H1 (cell line): ENCODE results near the gene IL17RD. TPM values are rescaled to one million over a fixed set of nuclear protein-coding genes. Genes with fewer than 3 reads are reported as not detected.

Experiments
- CTCF ChIA-PET: fragments of 300-600 bp; sonication (Branson Sonifier 250); formaldehyde crosslinking; loops from one replicate; lab custom pipeline; 2021; ENCODE audit not compliant: partially characterized antibody; lab: Charles Lee
- POLR2A ChIA-PET: fragments of 300-600 bp; sonication (Branson Sonifier 250); formaldehyde crosslinking; loops from one replicate; lab custom pipeline; 2021; ENCODE audit warnings: inconsistent platforms; ENCODE audit not compliant: partially characterized antibody; lab: Charles Lee
- DNase-seq, 2 experiments: peaks; one replicate each; pipeline versions ENCODE4 v3.0.0 to v3.0.0-alpha.2; 2010 to 2022; ENCODE audit warnings: low spot score in 2 of 2, low read depth in 1 of 2, mixed read lengths in 1 of 2
- FAIRE-seq: peaks from 2 replicates; lab custom pipeline; 2011; peaks lifted over from hg19 to GRCh38; lab: Jason Lieb, UNC
- H2AFZ ChIP-seq: 2 replicates; pipeline ENCODE4 v1.8.1; 2012; ENCODE audit warnings: low read length, inconsistent platforms
- H2AK5ac ChIP-seq: 2 replicates; pipeline ENCODE4 v1.6.1; 2013; ENCODE audit warnings: low read depth, low read length
- H2BK120ac ChIP-seq: replicated peaks from 2 replicates; pipeline ENCODE3; 2013; ENCODE audit warnings: low read depth, low read length, inconsistent platforms
- H2BK12ac ChIP-seq: 2 replicates; pipeline ENCODE4 v1.6.1; 2013; ENCODE audit warnings: low read depth, low read length
- H2BK15ac ChIP-seq: 2 replicates; pipeline ENCODE4 v1.6.1; 2013; ENCODE audit warnings: low read length
- H2BK20ac ChIP-seq: 2 replicates; pipeline ENCODE4 v1.6.1; 2013; ENCODE audit warnings: low read length
- H2BK5ac ChIP-seq: 2 replicates; pipeline ENCODE4 v1.6.1; 2013; ENCODE audit warnings: low read depth, low read length
- H3K14ac ChIP-seq: 2 replicates; pipeline ENCODE4 v1.6.1; 2013; ENCODE audit warnings: inconsistent platforms; ENCODE audit not compliant: insufficient read length
- H3K18ac ChIP-seq: 2 replicates; pipeline ENCODE4 v1.6.1; 2013; ENCODE audit warnings: low read length; ENCODE audit errors: extremely low read depth
- H3K23ac ChIP-seq: 2 replicates; pipeline ENCODE4 v1.6.1; 2013; ENCODE audit warnings: inconsistent platforms; ENCODE audit not compliant: insufficient read length
- H3K23me2 ChIP-seq: 2 replicates; pipeline ENCODE4 v1.6.1; 2013; ENCODE audit warnings: low read depth, low read length
- H3K27ac ChIP-seq: 2 replicates; pipeline ENCODE4 v1.6.1; 2011; ENCODE audit warnings: low read depth, low read length, inconsistent platforms
- H3K27me3 ChIP-seq, 4 experiments: replicated peaks in 1 of 4; 1 replicate in 1 of 4; 2 replicates in 3 of 4; pipeline versions ENCODE4 v1.6.1 to v1.8.1; 2011 to 2013; ENCODE audit warnings: low read length in 3 of 4, mild to moderate bottlenecking in 3 of 4, inconsistent platforms in 2 of 4, mixed read lengths in 2 of 4, moderate library complexity in 1 of 4; ENCODE audit not compliant: control insufficient read depth in 3 of 4, insufficient read depth in 3 of 4; ENCODE audit errors: extremely low read depth in 1 of 4
- H3K36me3 ChIP-seq, 4 experiments: 2 replicates each; pipeline versions ENCODE4 v1.6.1 to v1.8.1; 2011 to 2013; ENCODE audit warnings: mild to moderate bottlenecking in 4 of 4, low read length in 3 of 4, moderate library complexity in 2 of 4, control low read depth in 1 of 4, inconsistent platforms in 1 of 4; ENCODE audit not compliant: insufficient read depth in 4 of 4, control insufficient read depth in 2 of 4
- H3K4ac ChIP-seq: replicated peaks from 2 replicates; pipeline ENCODE3; 2013; ENCODE audit warnings: low read length, low read depth, mixed read lengths, inconsistent platforms; ENCODE audit not compliant: insufficient read length
- H3K4me1 ChIP-seq, 4 experiments: replicated peaks in 1 of 4; 1 replicate in 1 of 4; 2 replicates in 3 of 4; pipeline versions ENCODE4 v1.6.1 to v1.8.1; 2011 to 2013; ENCODE audit warnings: low read length in 3 of 4, inconsistent platforms in 2 of 4, mixed read lengths in 1 of 4; ENCODE audit not compliant: insufficient read depth in 4 of 4, control insufficient read depth in 3 of 4
- H3K4me2 ChIP-seq, 2 experiments: 2 replicates each; pipeline versions ENCODE4 v1.6.1 to v1.8.1; 2011 to 2013; ENCODE audit warnings: low read depth in 2 of 2, low read length in 2 of 2, control low read depth in 1 of 2, inconsistent platforms in 1 of 2, mild to moderate bottlenecking in 1 of 2; ENCODE audit not compliant: insufficient read depth in 1 of 2
- H3K4me3 ChIP-seq, 4 experiments: fragments of 200-600, 300-600 bp in 1 of 4; sonication (generic), shearing (Covaris generic), sonication (Bioruptor Twin) in 1 of 4; 2 replicates each; pipeline versions ENCODE4 v1.5.1 to v1.8.1; 2011 to 2016; ENCODE audit warnings: low read length in 4 of 4, low read depth in 3 of 4, control low read depth in 2 of 4, inconsistent platforms in 2 of 4, mild to moderate bottlenecking in 2 of 4, mixed read lengths in 1 of 4, moderate library complexity in 1 of 4; ENCODE audit not compliant: insufficient read depth in 2 of 4; ENCODE audit errors: extremely low read depth in 1 of 4
- H3K56ac ChIP-seq: replicated peaks from 2 replicates; pipeline ENCODE3; 2013; ENCODE audit warnings: low read depth, mild to moderate bottlenecking, mixed read lengths, low read length, inconsistent platforms; ENCODE audit not compliant: insufficient read length
- H3K79me1 ChIP-seq: 2 replicates; pipeline ENCODE4 v1.6.1; 2013; ENCODE audit warnings: low read depth, low read length, control low read depth
- H3K79me2 ChIP-seq, 2 experiments: 2 replicates each; pipeline versions ENCODE4 v1.6.1 to v1.8.1; 2012 to 2013; ENCODE audit warnings: low read length in 2 of 2, mild to moderate bottlenecking in 2 of 2, inconsistent platforms in 1 of 2; ENCODE audit not compliant: insufficient read depth in 2 of 2, control insufficient read depth in 1 of 2
- H3K9ac ChIP-seq, 4 experiments: replicated peaks in 1 of 4; 1 replicate in 1 of 4; 2 replicates in 3 of 4; pipeline versions ENCODE4 v1.6.1 to v1.8.1; 2011 to 2013; ENCODE audit warnings: low read depth in 3 of 4, low read length in 3 of 4, control low read depth in 2 of 4, mild to moderate bottlenecking in 2 of 4, moderate library complexity in 2 of 4, inconsistent platforms in 1 of 4; ENCODE audit errors: extremely low read depth in 1 of 4
- H3K9me3 ChIP-seq, 2 experiments: 2 replicates each; pipeline versions ENCODE4 v1.6.1 to v1.8.1; 2012 to 2013; ENCODE audit warnings: mild to moderate bottlenecking in 2 of 2, moderate library complexity in 2 of 2, control low read depth in 1 of 2, inconsistent platforms in 1 of 2, low read depth in 1 of 2, low read length in 1 of 2, mixed read lengths in 1 of 2; ENCODE audit not compliant: insufficient read depth in 2 of 2
- H4K20me1 ChIP-seq, 2 experiments: replicated peaks in 1 of 2; 2 replicates each; pipeline versions ENCODE3 to v1.8.1; 2011 to 2013; ENCODE audit warnings: inconsistent platforms in 2 of 2, low read length in 2 of 2, mild to moderate bottlenecking in 1 of 2; ENCODE audit not compliant: insufficient read depth in 2 of 2, control insufficient read depth in 1 of 2
- H4K5ac ChIP-seq: 2 replicates; pipeline ENCODE4 v1.6.1; 2013; ENCODE audit warnings: low read length, low read depth, mixed read lengths, inconsistent platforms; ENCODE audit not compliant: insufficient read length
- H4K8ac ChIP-seq: 2 replicates; pipeline ENCODE4 v1.8.0; 2013; ENCODE audit warnings: mild to moderate bottlenecking, moderate library complexity, low read length, inconsistent platforms; ENCODE audit not compliant: insufficient read depth; ENCODE audit errors: extremely low read depth
- H4K91ac ChIP-seq: replicated peaks from 2 replicates; pipeline ENCODE3; 2013; ENCODE audit warnings: low read length, mixed read lengths, inconsistent platforms; ENCODE audit not compliant: insufficient read length
- CTCF ChIP-seq, 3 experiments: IDR thresholded peaks; 1 replicate in 2 of 3; 2 replicates in 1 of 3; pipeline versions ENCODE4 v1.5.1 to v1.6.1; 2011; ENCODE audit warnings: low read length in 3 of 3, mild to moderate bottlenecking in 3 of 3, inconsistent platforms in 2 of 3, low read depth in 1 of 3, moderate library complexity in 1 of 3; ENCODE audit not compliant: insufficient read depth in 1 of 3; ENCODE audit errors: control extremely low read depth in 1 of 3
- RAD21 ChIP-seq, 2 experiments: IDR thresholded peaks in 1 of 2; conservative IDR thresholded peaks in 1 of 2; 2 replicates each; pipeline ENCODE4 v1.6.1; 2011; ENCODE audit warnings: low read depth in 2 of 2, low read length in 2 of 2, improper control_type of control experiment in 1 of 2, inconsistent platforms in 1 of 2, mild to moderate bottlenecking in 1 of 2, moderate library complexity in 1 of 2
- SAP30 ChIP-seq: fragments of 300-600 bp; sonication (generic); IDR thresholded peaks from 2 replicates; pipeline ENCODE4 v1.7.1; 2012; ENCODE audit warnings: low read length, moderate library complexity, mild to moderate bottlenecking, inconsistent platforms; ENCODE audit not compliant: insufficient read depth, insufficient replicate concordance
- TAF1 ChIP-seq: IDR thresholded peaks from 2 replicates; pipeline ENCODE4 v1.6.1; 2011; ENCODE audit warnings: mild to moderate bottlenecking, low read depth, low read length
- polyA plus RNA-seq, 7 experiments: library from polyadenylated mRNA; depleted of rRNA in 3 of 7; stranded (reverse) in 5 of 7; unstranded in 2 of 7; fragments of >200 nt in 5 of 7; fragments of 200-250 nt in 2 of 7; gene quantifications; 1 replicate in 5 of 7; 2 replicates in 1 of 7; 4 replicates in 1 of 7; pipeline versions ENCODE4 v1.2.1 to v1.2.3, GENCODE V29; 2011 to 2013; ENCODE audit warnings: missing spikeins in 2 of 7, mixed read lengths in 2 of 7
- total RNA-seq: library from RNA; stranded (reverse); fragmentation: NEBNext Ultra II Directional; extraction: Animal tissue kit (Norgen Biotek cat#: 25700); gene quantifications from 2 replicates; pipeline ENCODE4 v1.2.1, GENCODE V29; 2021

The IL17RD gene
- total and polyA plus RNA-seq, 2 of the 8 experiments (the other 6 are each of a cell fraction or from before 2014, with no cell fraction given), result 10.9 to 48.9 TPM

GRCh38 chr3:57093489-57093888 lies 71.7 kb downstream of the IL17RD start:
- Histone ChIP-seq H3K36me3 (peaks cover 0 to 20% (median 6%) of the 10 kb centered on the region in 4 experiments; a peak in 6 of 8 replicates), H3K4me2 (no peak overlapping the region), H4K20me1 (no peaks in the 10 kb centered on the region), H3K4me1 (peaks cover 0 to 3% (median 1%) of the 10 kb centered on the region in 4 experiments; a peak in 5 of 7 replicates), H2AK5ac (no peak overlapping the region), H4K91ac (no peak overlapping the region), H4K5ac (no peak overlapping the region), H2BK120ac (no peak overlapping the region), H3K23ac (no peak overlapping the region), H2BK5ac (no peak overlapping the region), H3K9me3 (no peaks in the 10 kb centered on the region), H3K18ac (no peak overlapping the region), H3K4ac (no peak overlapping the region), H3K23me2 (no peaks in the 10 kb centered on the region), H3K27me3 (no peaks in the 10 kb centered on the region), H4K8ac (no peak overlapping the region), H3K14ac (no peak overlapping the region), H2BK20ac (no peak overlapping the region), H3K56ac (no peak overlapping the region), H3K79me2 (no peaks in the 10 kb centered on the region), H3K9ac (no peak overlapping the region), H2BK15ac (no peak overlapping the region), H3K4me3 (no peak overlapping the region), H2BK12ac (no peak overlapping the region), H3K27ac (no peak overlapping the region), H3K79me1 (no peaks in the 10 kb centered on the region; the same call in 1 of the 2 replicates), H2AFZ (no peak overlapping the region)
- peak in 1 of 3 experiments; percentile 13; a peak in 1 of 4 replicates for TF ChIP-seq CTCF (IDR thresholded peaks at IDR 0.05; ENCODE audit: control extremely low read depth in 1 of 3, insufficient read depth in 1 of 3, low read depth in 1 of 3, low read length in 3 of 3)
- TF ChIP-seq SAP30, result no peak
- no peak for TF ChIP-seq TAF1
- TF ChIP-seq RAD21 (IDR thresholded peaks at IDR 0.05 in 1 of 2, conservative IDR thresholded peaks at IDR 0.05 in 1 of 2; ENCODE audit: low read depth in 2 of 2, low read length in 2 of 2), result peak; percentile 20 to 50; a peak in 3 of 4 replicates
- ChIA-PET POLR2A (no interaction called here), CTCF (interaction anchor here (0.7 to 3.0 kb wide), 5 partner anchors 14 to 102 kb away, joined by 3 to 11 read pairs (median 3); no protein-coding TSS in a partner anchor)
- FAIRE-seq (no peak), DNase-seq (no peak)
